Thymus (tissue), 2 donors: ENCODE results near the gene PRR15L. TPM values are rescaled to one million over a fixed set of nuclear protein-coding genes. Genes with fewer than 3 reads are reported as not detected.

Experiments
- polyA plus RNA-seq: library from polyadenylated mRNA; stranded (reverse); fragments of 200-250 nt; gene quantifications from one replicate; pipeline ENCODE4 v1.2.3, GENCODE V29; 2013
- total RNA-seq: library from RNA; stranded (reverse); fragments of 120-200 nt; gene quantifications from one replicate; pipeline ENCODE4 v1.2.4, GENCODE V29; 2013
- donor health status: healthy.

PRR15L gene
- total and polyA plus RNA-seq, 2 donors, result 0.38 to 1.9 TPM

Other genes with a start within 250 kb of the PRR15L start
- gene TBX21, start 224.6 kb downstream of the PRR15L start, total RNA-seq, result 1.6 TPM
- gene TBX21, start 224.6 kb downstream of the PRR15L start, polyA plus RNA-seq, result 1.6 TPM
- 6.1 TPM for gene OSBPL7, start 136.1 kb downstream of the PRR15L start, total RNA-seq
- gene OSBPL7, start 136.1 kb downstream of the PRR15L start, polyA plus RNA-seq, result 13.3 TPM
- 26.7 TPM for gene MRPL10, start 126.3 kb downstream of the PRR15L start, total RNA-seq
- 41.1 TPM for gene MRPL10, start 126.3 kb downstream of the PRR15L start, polyA plus RNA-seq
- gene LRRC46, start 126.2 kb downstream of the PRR15L start, total RNA-seq, result 0.19 TPM
- 2.4 TPM for gene LRRC46, start 126.2 kb downstream of the PRR15L start, polyA plus RNA-seq
- 25.3 TPM for gene SCRN2, start 116.6 kb downstream of the PRR15L start, total RNA-seq
- 39.4 TPM for gene SCRN2, start 116.6 kb downstream of the PRR15L start, polyA plus RNA-seq
- gene SP6, start 106.7 kb downstream of the PRR15L start, total RNA-seq, result 0.28 TPM
- 4.6 TPM for gene SP6, start 106.7 kb downstream of the PRR15L start, polyA plus RNA-seq
- gene SP2, start 61.6 kb downstream of the PRR15L start, total RNA-seq, result 1.3 TPM
- 10.6 TPM for gene SP2, start 61.6 kb downstream of the PRR15L start, polyA plus RNA-seq
- 21.4 TPM for gene PNPO, start 16.3 kb downstream of the PRR15L start, total RNA-seq
- 9.0 TPM for gene PNPO, start 16.3 kb downstream of the PRR15L start, polyA plus RNA-seq
- gene CDK5RAP3, start 13.2 kb upstream of the PRR15L start, total RNA-seq, result 125 TPM
- gene CDK5RAP3, start 13.2 kb upstream of the PRR15L start, polyA plus RNA-seq, result 684 TPM
- gene COPZ2, start 79.9 kb upstream of the PRR15L start, total RNA-seq, result 5.5 TPM
- gene COPZ2, start 79.9 kb upstream of the PRR15L start, polyA plus RNA-seq, result 16.3 TPM
- 14.6 TPM for gene NFE2L1, start 90.5 kb upstream of the PRR15L start, total RNA-seq
- gene NFE2L1, start 90.5 kb upstream of the PRR15L start, polyA plus RNA-seq, result 88.1 TPM
- 64.6 TPM for gene CBX1, start 143.6 kb upstream of the PRR15L start, total RNA-seq
- 39.8 TPM for gene CBX1, start 143.6 kb upstream of the PRR15L start, polyA plus RNA-seq
- gene SNX11, start 149.9 kb upstream of the PRR15L start, total RNA-seq, result 15.9 TPM
- gene SNX11, start 149.9 kb upstream of the PRR15L start, polyA plus RNA-seq, result 23.6 TPM